ENCODE measurements around the gene LRRTM2.

LRRTM2 gene

GRCh38 chr5:138884094-138884493, 9.0 kb upstream of the LRRTM2 start:
- H3K4me3 ChIP-seq (ENCODE audit: low read depth, low read length) = no peak overlapping the region
- TF ChIP-seq, protein P1, sequence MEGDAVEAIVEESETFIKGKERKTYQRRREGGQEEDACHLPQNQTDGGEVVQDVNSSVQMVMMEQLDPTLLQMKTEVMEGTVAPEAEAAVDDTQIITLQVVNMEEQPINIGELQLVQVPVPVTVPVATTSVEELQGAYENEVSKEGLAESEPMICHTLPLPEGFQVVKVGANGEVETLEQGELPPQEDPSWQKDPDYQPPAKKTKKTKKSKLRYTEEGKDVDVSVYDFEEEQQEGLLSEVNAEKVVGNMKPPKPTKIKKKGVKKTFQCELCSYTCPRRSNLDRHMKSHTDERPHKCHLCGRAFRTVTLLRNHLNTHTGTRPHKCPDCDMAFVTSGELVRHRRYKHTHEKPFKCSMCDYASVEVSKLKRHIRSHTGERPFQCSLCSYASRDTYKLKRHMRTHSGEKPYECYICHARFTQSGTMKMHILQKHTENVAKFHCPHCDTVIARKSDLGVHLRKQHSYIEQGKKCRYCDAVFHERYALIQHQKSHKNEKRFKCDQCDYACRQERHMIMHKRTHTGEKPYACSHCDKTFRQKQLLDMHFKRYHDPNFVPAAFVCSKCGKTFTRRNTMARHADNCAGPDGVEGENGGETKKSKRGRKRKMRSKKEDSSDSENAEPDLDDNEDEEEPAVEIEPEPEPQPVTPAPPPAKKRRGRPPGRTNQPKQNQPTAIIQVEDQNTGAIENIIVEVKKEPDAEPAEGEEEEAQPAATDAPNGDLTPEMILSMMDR (IDR thresholded peaks at IDR 0.05; ENCODE audit: low read depth, low read length) = no peak

DNA sequence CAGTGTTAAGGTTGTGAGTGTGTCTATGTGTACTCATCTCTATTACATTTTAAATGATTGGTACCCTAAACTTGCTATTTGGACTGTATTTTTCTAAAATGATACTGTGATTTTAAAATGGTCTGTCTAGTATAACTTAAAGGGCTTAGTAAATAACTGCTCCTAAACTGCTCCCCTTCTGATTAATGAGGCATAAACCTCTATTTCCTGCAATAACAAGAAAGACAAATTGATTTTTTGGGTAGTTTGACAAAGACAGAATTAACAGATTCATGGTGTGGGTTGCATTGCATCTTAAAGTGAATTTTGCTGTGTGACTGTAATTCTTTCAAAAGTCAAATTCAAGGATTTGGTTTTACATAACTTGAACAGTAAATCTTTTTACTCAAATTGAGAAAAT, 8.1 kb upstream of the LRRTM2 start:
- TF ChIP-seq, protein P1 (IDR thresholded peaks at IDR 0.05; ENCODE audit: low read depth, low read length) = no peak
- H3K4me3 ChIP-seq (ENCODE audit: low read depth, low read length) = no peak overlapping the region

GRCh38 chr5:138878437-138879235, 3.5 kb upstream of the LRRTM2 start:
- no peak overlapping the region for H3K4me3 ChIP-seq (ENCODE audit: low read depth, low read length)
- TF ChIP-seq, protein P1 (IDR thresholded peaks at IDR 0.05; ENCODE audit: low read depth, low read length) = no peak

DNA sequence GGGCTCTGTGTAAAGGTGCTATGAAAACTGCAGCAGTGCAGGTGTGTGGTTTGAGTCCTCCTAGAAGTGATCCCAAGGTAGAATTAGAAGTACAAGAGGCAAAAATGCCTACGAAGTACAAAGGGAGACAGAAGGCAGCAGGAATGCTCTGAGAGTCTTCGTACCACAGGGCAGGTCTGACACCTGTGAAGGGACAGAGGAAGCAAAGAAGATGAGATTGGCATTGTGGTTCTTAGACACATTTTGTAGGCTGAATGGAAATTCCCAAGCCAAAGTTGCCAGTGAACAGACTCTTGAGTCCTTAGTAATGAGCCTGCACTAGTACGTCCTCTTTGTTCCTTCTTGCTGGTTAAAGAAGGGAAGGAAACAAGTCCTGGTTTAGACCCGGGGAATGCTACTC, 1.7 kb upstream of the LRRTM2 start:
- TF ChIP-seq, protein P1 (IDR thresholded peaks at IDR 0.05; ENCODE audit: low read depth, low read length) = no peak
- H3K4me3 ChIP-seq (ENCODE audit: low read depth, low read length) = no peak overlapping the region

GRCh38 chr5:138875946-138876345, 811 bp upstream of the LRRTM2 start:
- TF ChIP-seq, protein P1 (IDR thresholded peaks at IDR 0.05; ENCODE audit: low read depth, low read length) = no peak
- H3K4me3 ChIP-seq (ENCODE audit: low read depth, low read length) = no peak overlapping the region

DNA sequence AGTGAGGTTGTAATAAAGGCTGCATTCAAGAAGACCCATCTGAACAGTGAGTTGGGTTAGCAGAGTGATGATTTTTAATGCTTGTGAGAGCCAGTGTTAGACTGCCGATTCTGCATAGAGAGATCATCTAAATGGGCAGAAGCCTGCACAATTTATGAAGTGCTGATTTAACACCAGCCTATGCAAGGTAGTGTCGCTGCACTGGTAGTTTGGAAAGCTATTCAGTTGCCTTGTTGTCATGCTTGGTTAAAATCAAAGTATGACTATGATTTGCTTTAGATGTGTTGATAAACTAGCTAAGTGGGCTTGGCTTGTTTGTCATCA, 379 bp upstream of the LRRTM2 start:
- peak overlapping the region; percentile 62 for H3K4me3 ChIP-seq (ENCODE audit: low read depth, low read length)
- TF ChIP-seq, protein P1 (IDR thresholded peaks at IDR 0.05; ENCODE audit: low read depth, low read length) = no peak

DNA sequence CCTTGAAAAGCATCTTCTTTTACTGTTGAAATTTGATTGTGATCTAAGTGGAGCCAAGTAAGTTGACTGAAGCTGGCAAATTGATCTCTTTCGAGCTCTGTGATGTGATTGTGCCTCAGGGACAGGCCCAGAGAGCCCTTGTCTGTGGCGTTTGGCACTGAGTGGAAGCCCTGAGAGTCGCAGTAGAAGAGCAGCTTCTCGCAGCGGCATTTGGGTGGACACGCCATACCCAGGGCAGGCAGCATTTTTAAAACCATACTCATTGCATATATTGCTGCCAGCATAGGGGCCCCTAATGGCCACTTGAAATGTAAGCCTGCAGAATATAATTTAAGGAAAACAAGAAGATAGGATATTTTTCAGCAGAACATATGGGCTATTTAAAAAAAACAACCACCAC, 894 bp downstream of the LRRTM2 start:
- TF ChIP-seq, protein P1 (IDR thresholded peaks at IDR 0.05; ENCODE audit: low read depth, low read length) = no peak
- peak overlapping the region; percentile 62 for H3K4me3 ChIP-seq (ENCODE audit: low read depth, low read length)
